T-helper 2 cell treated with Interferon-gamma antibody and Interleukin-4, amounts not matched to agents 5 μg/mL and 100 μg/mL, for 36 hours (primary cell): ENCODE results near the gene PTPRD.
"Not testable (repeated sequence)": the region's sequence is repeated elsewhere in the genome, so short reads cannot be mapped to it uniquely, and the experiment has no call there.

Experiments
- DNase-seq: peaks from one replicate; pipeline ENCODE4 v3.0.0; 2021; ENCODE audit warnings: low spot score
- H3K27ac Mint-ChIP-seq: one replicate; pipeline ENCODE4 v1.8.0; 2021; ENCODE audit warnings: mild to moderate bottlenecking, mixed read lengths
- H3K27me3 Mint-ChIP-seq: one replicate; pipeline ENCODE4 v1.8.0; 2021; ENCODE audit warnings: low read depth, mixed read lengths
- H3K36me3 Mint-ChIP-seq: one replicate; pipeline ENCODE4 v1.8.0; 2021; ENCODE audit warnings: low read depth, mixed read lengths
- H3K4me1 Mint-ChIP-seq: one replicate; pipeline ENCODE4 v1.8.0; 2021; ENCODE audit warnings: low read depth, mixed read lengths
- H3K4me3 Mint-ChIP-seq: one replicate; pipeline ENCODE4 v1.8.0; 2022; ENCODE audit warnings: mild to moderate bottlenecking, moderate library complexity, mixed read lengths
- H3K9me3 Mint-ChIP-seq: one replicate; pipeline ENCODE4 v1.8.0; 2021; ENCODE audit warnings: mixed read lengths

Gene PTPRD

GRCh38 chr9:9399982-9400381, 1212.8 kb downstream of the PTPRD start:
- Mint-ChIP-seq H3K36me3 (no peaks in the 10 kb centered on the region), H3K27ac (no peak overlapping the region), H3K9me3 (peaks cover 12% of the 10 kb centered on the region), H3K27me3 (no peaks in the 10 kb centered on the region), H3K4me3 (no peak overlapping the region), H3K4me1 (no peaks in the 10 kb centered on the region)
- no peak for DNase-seq

GRCh38 chr9:9396518-9396917, 1216.3 kb downstream of the PTPRD start:
- Mint-ChIP-seq H3K36me3 (no peaks in the 10 kb centered on the region), H3K4me1 (no peaks in the 10 kb centered on the region), H3K27me3 (no peaks in the 10 kb centered on the region), H3K27ac (no peak overlapping the region), H3K4me3 (no peak overlapping the region), H3K9me3 (peaks cover 4% of the 10 kb centered on the region)
- DNase-seq: no peak

GRCh38 chr9:9395539-9395938, 1217.3 kb downstream of the PTPRD start:
- H3K27ac Mint-ChIP-seq: no peak overlapping the region
- peaks cover 4% of the 10 kb centered on the region for H3K9me3 Mint-ChIP-seq
- no peak for DNase-seq
- no peaks in the 10 kb centered on the region for H3K27me3 Mint-ChIP-seq
- H3K36me3 Mint-ChIP-seq: no peaks in the 10 kb centered on the region
- H3K4me3 Mint-ChIP-seq: no peak overlapping the region
- no peaks in the 10 kb centered on the region for H3K4me1 Mint-ChIP-seq

GRCh38 chr9:9392755-9393154, 1220.0 kb downstream of the PTPRD start:
- Mint-ChIP-seq H3K27me3 (no peaks in the 10 kb centered on the region), H3K4me1 (no peaks in the 10 kb centered on the region), H3K4me3 (no peak overlapping the region), H3K9me3 (peaks cover 4% of the 10 kb centered on the region), H3K27ac (no peak overlapping the region), H3K36me3 (no peaks in the 10 kb centered on the region)
- DNase-seq: no peak

GRCh38 chr9:9389904-9390303, 1222.9 kb downstream of the PTPRD start:
- H3K4me1 Mint-ChIP-seq: no peaks in the 10 kb centered on the region
- no peak overlapping the region for H3K4me3 Mint-ChIP-seq
- H3K36me3 Mint-ChIP-seq: no peaks in the 10 kb centered on the region
- DNase-seq: no peak
- H3K27ac Mint-ChIP-seq: no peak overlapping the region
- H3K9me3 Mint-ChIP-seq: no peaks in the 10 kb centered on the region
- no peaks in the 10 kb centered on the region for H3K27me3 Mint-ChIP-seq

GRCh38 chr9:9387511-9388115, 1225.2 kb downstream of the PTPRD start:
- Mint-ChIP-seq H3K36me3 (no peaks in the 10 kb centered on the region), H3K27ac (no peak overlapping the region), H3K4me1 (no peaks in the 10 kb centered on the region), H3K27me3 (no peaks in the 10 kb centered on the region), H3K4me3 (no peak overlapping the region), H3K9me3 (no peaks in the 10 kb centered on the region)
- DNase-seq: no peak

- Mint-ChIP-seq H3K9me3 (no peaks in the 10 kb centered on the region), H3K36me3 (no peaks in the 10 kb centered on the region), H3K27me3 (no peaks in the 10 kb centered on the region), H3K4me1 (no peaks in the 10 kb centered on the region), H3K4me3 (no peak overlapping the region), H3K27ac (no peak overlapping the region)
- no peak for DNase-seq
Observed at GRCh38 chr9:9362332-9362731, 1250.5 kb downstream of the PTPRD start.

GRCh38 chr9:9352877-9353481, 1259.8 kb downstream of the PTPRD start:
- H3K27me3 Mint-ChIP-seq: no peaks in the 10 kb centered on the region
- H3K36me3 Mint-ChIP-seq: no peaks in the 10 kb centered on the region
- H3K4me3 Mint-ChIP-seq: no peak overlapping the region
- H3K27ac Mint-ChIP-seq: no peak overlapping the region
- no peak for DNase-seq
- H3K4me1 Mint-ChIP-seq: no peaks in the 10 kb centered on the region
- H3K9me3 Mint-ChIP-seq: no peaks in the 10 kb centered on the region

GRCh38 chr9:9341203-9341602, 1271.6 kb downstream of the PTPRD start:
- H3K27me3 Mint-ChIP-seq: no peaks in the 10 kb centered on the region
- no peak for DNase-seq
- H3K36me3 Mint-ChIP-seq: no peaks in the 10 kb centered on the region
- H3K9me3 Mint-ChIP-seq: no peaks in the 10 kb centered on the region
- H3K4me3 Mint-ChIP-seq: no peak overlapping the region
- no peaks in the 10 kb centered on the region for H3K4me1 Mint-ChIP-seq
- H3K27ac Mint-ChIP-seq: no peak overlapping the region

- Mint-ChIP-seq H3K4me1 (no peaks in the 10 kb centered on the region), H3K4me3 (no peak overlapping the region), H3K9me3 (no peaks in the 10 kb centered on the region), H3K27ac (no peak overlapping the region), H3K27me3 (no peaks in the 10 kb centered on the region), H3K36me3 (no peaks in the 10 kb centered on the region)
- no peak for DNase-seq
Observed at GRCh38 chr9:9337129-9337528, 1275.7 kb downstream of the PTPRD start.

GRCh38 chr9:9326749-9327148, 1286.1 kb downstream of the PTPRD start:
- Mint-ChIP-seq H3K36me3 (no peaks in the 10 kb centered on the region), H3K4me3 (no peak overlapping the region), H3K27me3 (no peaks in the 10 kb centered on the region), H3K27ac (no peak overlapping the region), H3K4me1 (no peaks in the 10 kb centered on the region), H3K9me3 (peaks cover 11% of the 10 kb centered on the region)
- no peak for DNase-seq

- DNase-seq: no peak
- no peaks in the 10 kb centered on the region for H3K36me3 Mint-ChIP-seq
- no peak overlapping the region for H3K4me3 Mint-ChIP-seq
- H3K27me3 Mint-ChIP-seq: no peaks in the 10 kb centered on the region
- H3K9me3 Mint-ChIP-seq: peaks cover 10% of the 10 kb centered on the region
- no peaks in the 10 kb centered on the region for H3K4me1 Mint-ChIP-seq
- no peak overlapping the region for H3K27ac Mint-ChIP-seq
Observed at GRCh38 chr9:9319007-9319406, 1293.8 kb downstream of the PTPRD start.

- H3K4me3 Mint-ChIP-seq, H3K36me3 Mint-ChIP-seq, H3K27me3 Mint-ChIP-seq, H3K9me3 Mint-ChIP-seq, H3K27ac Mint-ChIP-seq, DNase-seq, H3K4me1 Mint-ChIP-seq: not testable (repeated sequence)
Observed at GRCh38 chr9:9310743-9311142, 1302.1 kb downstream of the PTPRD start.

GRCh38 chr9:9305600-9305999, 1307.2 kb downstream of the PTPRD start:
- Mint-ChIP-seq H3K36me3 (no peaks in the 10 kb centered on the region), H3K9me3 (no peaks in the 10 kb centered on the region), H3K27ac (no peak overlapping the region), H3K27me3 (no peaks in the 10 kb centered on the region), H3K4me3 (no peak overlapping the region), H3K4me1 (no peaks in the 10 kb centered on the region)
- no peak for DNase-seq

- DNase-seq: no peak
- Mint-ChIP-seq H3K4me1 (no peaks in the 10 kb centered on the region), H3K9me3 (no peaks in the 10 kb centered on the region), H3K27me3 (no peaks in the 10 kb centered on the region), H3K36me3 (no peaks in the 10 kb centered on the region), H3K4me3 (no peak overlapping the region), H3K27ac (no peak overlapping the region)
Observed at GRCh38 chr9:9299134-9299533, 1313.7 kb downstream of the PTPRD start.
